GM18517 (cell line): ENCODE data around the gene HDAC4.

Experiments used
- ATAC-seq: cut with Tn5 transposase; IDR thresholded peaks from one replicate; pipeline ENCODE4 v1.9.1; 2021; ENCODE audit warnings: mild to moderate bottlenecking, moderate library complexity; ENCODE audit not compliant: unreplicated experiment

Gene HDAC4

DNA sequence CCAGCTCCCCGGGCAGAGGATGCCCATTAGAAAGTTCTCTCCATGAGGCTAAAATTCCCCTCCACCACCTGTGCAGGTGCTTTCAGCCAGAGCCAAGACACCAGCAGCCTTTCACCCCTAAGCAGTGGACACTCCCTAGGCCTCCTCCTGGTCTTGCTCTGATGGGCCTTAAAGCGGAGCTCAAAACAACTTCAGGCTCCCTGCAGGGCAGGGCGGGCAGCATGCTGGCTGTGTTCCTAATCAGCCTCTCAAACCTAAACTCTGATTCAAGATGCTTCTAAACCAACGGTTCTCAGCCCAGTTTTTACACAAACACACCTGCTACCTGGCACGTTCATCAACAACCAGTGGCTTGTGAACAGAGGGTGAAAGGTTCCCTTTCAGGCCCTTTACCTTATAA is 298.6 kb downstream of the HDAC4 start:
- ATAC-seq, result no peak

GRCh38 chr2:239101807-239102206 is 299.0 kb downstream of the HDAC4 start:
- ATAC-seq, result no peak

GRCh38 chr2:239101071-239101470 is 299.7 kb downstream of the HDAC4 start:
- no peak for ATAC-seq

DNA sequence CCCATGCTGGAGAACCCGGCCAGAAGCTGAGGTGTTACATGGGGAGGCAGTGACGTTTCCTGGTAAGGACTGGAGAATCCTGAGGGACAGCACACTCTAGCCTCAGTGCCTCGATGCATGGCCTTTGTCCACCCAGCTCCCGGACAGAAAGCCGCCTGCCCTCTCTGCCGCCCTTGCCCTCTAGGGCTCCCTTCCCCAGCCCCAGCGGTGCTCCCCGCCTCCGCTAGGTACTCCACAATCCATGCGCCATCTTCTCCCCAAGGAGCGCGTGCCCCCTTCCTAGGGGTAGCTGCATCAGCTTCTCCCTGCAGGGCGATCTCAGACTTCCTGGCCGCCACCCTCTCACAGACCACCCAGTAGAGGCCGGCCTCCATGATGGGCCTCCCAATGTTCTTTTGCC is 301.3 kb downstream of the HDAC4 start:
- no peak for ATAC-seq

GRCh38 chr2:239098288-239098970 is 302.4 kb downstream of the HDAC4 start:
- ATAC-seq, result no peak

GRCh38 chr2:239097428-239097696 is 303.5 kb downstream of the HDAC4 start:
- ATAC-seq, result no peak

DNA sequence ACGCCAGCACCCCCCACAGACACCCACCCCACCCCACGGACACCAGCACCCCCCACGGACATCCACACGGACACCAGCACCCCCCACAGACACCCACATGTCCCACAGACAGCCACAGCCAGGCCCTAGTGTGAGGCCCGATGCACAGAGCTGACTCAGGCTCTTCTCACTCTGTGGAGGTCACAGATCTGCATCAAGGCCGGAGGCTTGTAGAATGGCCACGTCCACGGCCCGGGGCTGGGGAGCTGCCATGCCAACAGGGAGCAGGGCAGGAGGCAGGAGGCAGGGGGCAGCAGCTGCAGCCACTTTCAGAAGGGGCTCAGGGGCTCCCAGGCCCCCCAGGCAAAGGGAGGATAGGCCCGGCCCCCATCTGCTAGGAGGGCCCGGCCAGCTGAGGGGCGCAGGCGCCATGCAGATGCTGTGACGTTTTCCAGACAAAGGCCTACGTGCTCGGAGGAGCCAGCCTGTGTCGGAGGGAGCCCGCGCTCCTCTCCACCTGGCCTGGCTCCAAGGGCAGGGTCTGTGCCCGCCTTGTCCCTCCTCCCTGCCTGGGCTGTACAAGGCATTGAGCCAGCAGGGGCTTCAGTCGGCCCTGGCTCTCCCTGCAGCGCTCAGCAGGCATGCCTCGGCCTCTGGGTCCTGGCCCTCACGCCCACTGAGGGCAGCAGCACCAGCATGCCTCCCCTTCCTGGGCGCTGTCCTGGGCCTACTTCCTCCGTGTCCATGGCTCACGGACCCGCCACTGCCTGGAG is 304.0 kb downstream of the HDAC4 start:
- no peak for ATAC-seq

DNA sequence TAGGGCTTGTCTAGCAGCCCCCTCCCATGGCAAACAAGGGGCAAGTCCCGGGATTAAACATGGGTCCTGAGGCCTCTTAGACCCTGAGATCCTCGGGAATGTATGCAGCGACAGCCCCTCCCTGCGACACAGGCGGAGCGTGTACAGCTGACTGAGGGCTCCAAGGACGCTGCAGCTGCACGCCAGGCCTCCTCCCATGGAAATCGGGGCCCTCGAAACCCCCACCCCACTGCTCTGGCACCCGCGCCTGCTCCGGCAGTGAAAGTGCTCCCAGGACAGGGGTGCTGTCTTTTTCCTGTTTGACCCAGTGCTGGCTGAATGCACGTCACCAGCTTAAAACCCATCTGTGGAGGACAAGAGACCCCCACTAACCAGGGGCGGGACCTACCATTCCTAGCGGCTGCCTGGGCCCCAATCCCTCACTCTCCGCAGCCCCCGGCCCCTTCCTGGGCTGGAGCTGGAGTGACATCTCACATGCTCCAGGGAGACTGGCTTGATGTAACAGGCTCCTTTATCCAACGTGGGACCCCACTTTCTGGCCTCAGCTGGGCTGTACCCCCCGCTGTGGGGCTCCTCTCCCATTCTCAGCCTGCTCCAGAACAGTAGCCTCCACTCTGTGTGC is 305.2 kb downstream of the HDAC4 start:
- ATAC-seq, result no peak

GRCh38 chr2:239094867-239095266 is 306.0 kb downstream of the HDAC4 start:
- no peak for ATAC-seq

- no peak for ATAC-seq
Measured at GRCh38 chr2:239093952-239094351, 306.9 kb downstream of the HDAC4 start.

DNA sequence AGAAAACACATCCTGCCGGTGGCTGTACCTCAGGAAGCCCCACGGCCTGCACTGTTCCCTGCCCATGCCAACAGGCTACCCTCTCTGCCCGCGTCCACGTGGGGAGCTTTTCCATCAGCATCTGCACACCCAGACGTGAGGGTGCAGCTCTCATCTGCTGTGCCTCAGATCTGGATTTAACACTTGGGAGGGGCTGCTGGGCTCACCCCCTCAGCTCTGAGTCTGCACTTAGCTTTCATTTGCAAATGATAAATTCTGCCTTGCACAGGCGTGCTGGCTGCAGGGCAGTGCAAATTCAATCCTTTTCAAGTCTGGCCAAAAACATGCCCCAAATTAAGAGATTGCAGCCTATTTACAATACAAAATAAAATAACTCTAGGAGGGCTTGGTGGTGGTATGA is 307.3 kb downstream of the HDAC4 start:
- ATAC-seq, result no peak

GRCh38 chr2:239092571-239093294 is 308.1 kb downstream of the HDAC4 start:
- no peak for ATAC-seq

DNA sequence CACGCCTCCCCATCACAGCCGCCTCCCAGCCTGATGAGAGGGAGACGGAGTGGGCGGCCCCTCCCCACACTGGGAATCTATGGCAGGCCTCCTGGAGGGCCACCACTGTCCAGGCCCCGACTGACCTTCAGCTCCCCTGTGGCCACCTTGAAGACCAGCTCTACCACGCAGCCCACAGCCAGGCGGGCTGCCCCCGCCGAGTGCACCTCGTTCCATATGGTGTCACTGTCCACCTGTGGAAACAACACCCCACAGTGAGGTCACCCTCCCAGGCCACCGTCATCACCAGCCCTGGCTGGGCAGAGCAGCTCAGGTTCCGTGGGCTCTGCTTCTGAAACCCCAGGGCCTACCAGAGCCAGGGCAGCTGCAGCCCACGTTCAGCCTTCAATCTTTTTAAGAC is 310.9 kb downstream of the HDAC4 start:
- ATAC-seq, result no peak

- no peak for ATAC-seq
Measured at GRCh38 chr2:239087046-239087710, 313.6 kb downstream of the HDAC4 start.

- ATAC-seq, result no peak
Measured at GRCh38 chr2:239086325-239087020, 314.3 kb downstream of the HDAC4 start.

DNA sequence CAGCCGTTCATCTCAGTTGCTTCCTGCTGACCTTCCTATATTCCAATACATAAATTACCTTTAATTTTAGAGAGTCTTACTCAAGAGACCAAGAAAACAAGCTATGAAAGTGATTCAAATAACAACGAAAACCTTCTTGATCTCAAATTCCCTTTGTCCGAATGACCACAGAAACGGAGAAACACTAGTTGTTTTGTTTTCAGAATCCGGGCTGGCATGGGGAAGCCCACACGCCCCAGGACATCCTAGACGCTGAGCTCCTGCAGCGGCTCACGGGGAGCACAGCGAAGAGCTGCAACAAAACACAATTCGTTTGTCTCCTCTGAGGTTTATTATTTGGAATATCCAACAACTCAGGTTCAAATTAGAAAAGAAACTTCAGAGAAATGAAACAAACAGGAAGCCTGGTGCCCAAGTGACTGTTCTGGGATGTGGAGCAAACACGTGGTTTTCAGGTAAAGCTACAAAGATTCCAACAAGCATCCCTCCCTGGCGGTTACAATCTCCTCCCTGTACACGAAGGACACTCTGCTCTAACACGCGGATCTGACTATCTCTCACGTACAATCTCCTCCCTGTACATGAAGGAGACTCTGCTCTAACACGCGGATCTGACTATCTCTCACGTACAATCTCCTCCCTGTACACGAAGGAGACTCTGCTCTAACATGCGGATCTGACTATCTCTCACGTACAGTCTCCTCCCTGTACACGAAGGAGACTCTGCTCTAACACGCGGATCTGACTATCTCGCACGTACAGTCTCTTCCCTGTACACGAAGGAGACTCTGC is 315.4 kb downstream of the HDAC4 start:
- no peak for ATAC-seq

- ATAC-seq, result no peak
Measured at GRCh38 chr2:239084007-239084406, 316.8 kb downstream of the HDAC4 start.

- ATAC-seq, result no peak
Measured at GRCh38 chr2:239082425-239082824, 318.4 kb downstream of the HDAC4 start.

GRCh38 chr2:239081622-239082021 is 319.2 kb downstream of the HDAC4 start:
- ATAC-seq, result no peak

GRCh38 chr2:239081046-239081445 is 319.8 kb downstream of the HDAC4 start:
- no peak for ATAC-seq
